Hepatocyte (in vitro differentiated cells): ENCODE data around the gene AEBP1.

Experiments
- EZH2phosphoT487 ChIP-seq: fragments of 200-600 bp; sonication (generic); IDR thresholded peaks from one replicate; pipeline ENCODE4 v1.6.1; 2018; ENCODE audit warnings: antibody characterized with exemption, mild to moderate bottlenecking, low read depth, moderate library complexity; ENCODE audit not compliant: unreplicated experiment, severe bottlenecking
- TF ChIP-seq, protein P1 (sequence below): fragments of 200-600 bp; sonication (generic); IDR thresholded peaks from 2 replicates; pipeline ENCODE4 v1.5.1; 2016; ENCODE audit warnings: antibody characterized with exemption, mild to moderate bottlenecking; ENCODE audit not compliant: poor library complexity

DNA sequence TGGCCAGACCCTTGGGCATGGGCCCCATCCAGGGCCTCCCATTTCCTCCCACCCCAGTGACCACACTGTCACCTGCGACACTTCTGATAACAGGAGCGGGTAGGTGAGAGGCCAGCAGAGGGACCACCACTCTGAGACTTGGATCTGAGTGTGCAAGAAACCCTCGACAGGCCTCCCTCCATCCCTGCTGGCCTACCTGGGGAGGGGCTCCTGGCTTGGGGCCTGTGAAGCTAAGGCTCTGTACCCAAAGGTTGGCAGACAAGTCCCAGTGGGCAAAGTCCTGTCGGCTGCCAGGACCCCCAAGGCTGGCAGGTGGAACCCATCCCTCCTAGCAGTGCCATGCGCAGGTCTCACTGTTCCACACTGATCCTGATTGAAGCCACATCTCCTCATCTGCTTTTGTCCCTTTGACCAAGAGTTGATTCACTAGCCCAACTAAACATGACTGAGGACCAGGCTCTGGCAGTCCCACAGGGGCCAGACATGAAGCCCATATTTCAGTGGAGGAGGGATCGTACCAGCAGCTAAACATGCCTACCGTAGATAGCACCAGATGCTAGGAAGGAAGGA, 37.6 kb upstream of the AEBP1 start:
- TF ChIP-seq, protein P1, sequence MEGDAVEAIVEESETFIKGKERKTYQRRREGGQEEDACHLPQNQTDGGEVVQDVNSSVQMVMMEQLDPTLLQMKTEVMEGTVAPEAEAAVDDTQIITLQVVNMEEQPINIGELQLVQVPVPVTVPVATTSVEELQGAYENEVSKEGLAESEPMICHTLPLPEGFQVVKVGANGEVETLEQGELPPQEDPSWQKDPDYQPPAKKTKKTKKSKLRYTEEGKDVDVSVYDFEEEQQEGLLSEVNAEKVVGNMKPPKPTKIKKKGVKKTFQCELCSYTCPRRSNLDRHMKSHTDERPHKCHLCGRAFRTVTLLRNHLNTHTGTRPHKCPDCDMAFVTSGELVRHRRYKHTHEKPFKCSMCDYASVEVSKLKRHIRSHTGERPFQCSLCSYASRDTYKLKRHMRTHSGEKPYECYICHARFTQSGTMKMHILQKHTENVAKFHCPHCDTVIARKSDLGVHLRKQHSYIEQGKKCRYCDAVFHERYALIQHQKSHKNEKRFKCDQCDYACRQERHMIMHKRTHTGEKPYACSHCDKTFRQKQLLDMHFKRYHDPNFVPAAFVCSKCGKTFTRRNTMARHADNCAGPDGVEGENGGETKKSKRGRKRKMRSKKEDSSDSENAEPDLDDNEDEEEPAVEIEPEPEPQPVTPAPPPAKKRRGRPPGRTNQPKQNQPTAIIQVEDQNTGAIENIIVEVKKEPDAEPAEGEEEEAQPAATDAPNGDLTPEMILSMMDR, result no peak
- TF ChIP-seq EZH2phosphoT487, result no peak
